NCI-H1930 (cell line): Measurements from ENCODE around the gene MEIOB.
"Not testable (repeated sequence)": the region's sequence is repeated elsewhere in the genome, so short reads cannot be mapped to it uniquely, and the experiment has no call there.

Source experiments
- DNase-seq, 2 experiments: peaks; one replicate each; lab custom pipeline; 2025; lab: John Stamatoyannopoulos, UW

MEIOB gene

DNA sequence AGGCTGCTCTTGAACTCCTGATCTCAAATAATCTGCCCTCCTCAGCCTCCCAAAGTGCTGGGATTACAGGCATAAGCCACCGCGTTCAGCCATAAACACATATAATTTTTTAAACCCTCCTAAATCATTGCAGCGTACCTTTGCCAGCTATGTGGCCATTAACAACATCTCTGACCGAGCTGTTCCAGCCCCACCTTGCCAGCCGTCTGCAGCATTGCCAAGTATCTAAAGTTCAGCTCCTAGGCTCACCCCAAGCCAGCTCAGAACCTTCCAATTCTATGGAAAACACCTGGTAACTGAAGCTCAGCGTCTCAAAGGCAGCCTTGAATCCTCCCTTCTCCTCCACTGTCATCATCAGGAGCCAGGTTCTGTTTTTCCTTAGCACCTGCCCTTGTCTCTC, 5.1 kb upstream of the MEIOB start:
- DNase-seq: no peak

DNA sequence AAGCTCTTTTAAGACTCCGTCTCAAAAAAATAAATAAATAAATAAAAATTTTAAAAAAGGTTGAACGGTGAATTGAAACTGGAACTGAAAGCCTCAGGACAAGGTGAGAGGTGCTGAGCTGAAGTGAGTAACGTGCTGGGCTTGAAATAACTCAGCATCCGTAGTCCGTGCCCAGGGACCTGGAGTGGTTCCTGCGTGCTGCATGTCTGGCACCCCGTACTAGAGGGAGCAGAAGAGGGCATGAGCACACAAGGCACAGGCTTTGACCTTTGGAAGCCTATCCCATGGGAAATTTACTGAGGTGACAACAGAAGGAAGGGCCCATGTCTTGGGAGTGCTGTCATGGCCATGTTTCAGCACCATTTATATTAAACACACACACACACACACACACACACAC, 4.5 kb upstream of the MEIOB start:
- no peak for DNase-seq

DNA sequence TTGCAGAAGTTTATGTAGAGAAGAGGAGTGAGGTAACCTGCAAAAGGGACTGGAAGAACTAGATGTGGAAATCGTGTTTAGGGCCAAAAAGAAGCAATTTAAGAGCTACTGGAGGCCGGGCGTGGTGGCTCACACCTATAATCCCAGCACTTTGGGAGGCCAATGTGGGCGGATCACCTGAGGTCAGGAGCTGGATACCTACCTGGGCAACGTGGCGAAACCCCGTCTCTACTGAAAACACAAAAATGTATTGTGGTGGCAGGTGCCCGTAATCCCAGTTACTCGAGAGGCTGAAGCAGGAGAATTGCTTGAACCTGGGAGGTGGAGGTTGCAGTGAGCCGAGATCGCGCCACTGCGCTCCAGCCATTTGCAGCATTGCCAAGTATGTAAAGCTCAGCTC, 4.1 kb upstream of the MEIOB start:
- DNase-seq: not testable (repeated sequence)

- no peak for DNase-seq
Measured at GRCh38 chr16:1874854-1875253, 2.9 kb upstream of the MEIOB start.

GRCh38 chr16:1870365-1871082, 1.4 kb downstream of the MEIOB start:
- DNase-seq: peak in 1 of 2 experiments; percentile 56

- no peak for DNase-seq
Measured at GRCh38 chr16:1865902-1866690, 5.9 kb downstream of the MEIOB start.

DNA sequence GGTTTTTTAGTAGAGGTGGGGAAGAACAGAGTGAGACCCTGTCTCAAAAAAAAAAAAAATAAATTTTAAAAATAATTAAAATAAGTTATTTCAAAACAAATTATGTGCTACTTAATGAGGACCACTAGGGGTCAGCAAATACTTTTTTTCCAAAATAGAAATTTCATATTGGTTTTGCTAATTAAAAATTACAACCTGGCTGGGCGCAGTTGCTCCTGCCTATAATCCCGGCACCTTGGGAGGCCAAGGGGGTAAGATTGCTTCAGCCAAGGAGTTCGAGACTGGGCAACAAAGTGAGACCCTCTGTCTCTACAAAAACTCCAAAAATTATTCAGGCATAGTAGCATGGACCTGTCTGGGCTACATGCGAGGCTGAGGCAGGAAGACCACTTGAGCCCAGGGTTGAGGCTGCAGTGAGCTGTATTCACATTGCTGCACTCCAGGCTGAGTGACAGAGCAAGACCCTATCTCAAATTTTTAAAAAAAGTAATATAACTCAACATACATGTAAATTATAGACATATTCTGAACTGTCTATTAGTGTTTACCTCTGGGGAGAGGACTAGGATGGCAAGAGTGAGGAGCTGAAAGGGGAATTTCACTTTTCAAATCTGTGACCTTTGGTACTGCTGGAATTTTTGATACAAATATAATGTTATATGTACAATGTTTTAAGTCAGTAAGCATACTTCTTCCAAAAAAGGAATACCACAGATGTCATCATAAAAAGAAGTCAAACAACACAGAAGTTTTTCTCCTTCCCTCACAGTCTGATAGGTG, 8.1 kb downstream of the MEIOB start:
- DNase-seq: no peak

GRCh38 chr16:1862394-1862793, 9.6 kb downstream of the MEIOB start:
- DNase-seq: no peak

GRCh38 chr16:1861730-1862129, 10.2 kb downstream of the MEIOB start:
- no peak for DNase-seq

- DNase-seq: no peak
Measured at GRCh38 chr16:1859650-1860049, 12.3 kb downstream of the MEIOB start.

GRCh38 chr16:1858189-1858865, 13.6 kb downstream of the MEIOB start:
- DNase-seq: no peak

GRCh38 chr16:1857433-1858097, 14.4 kb downstream of the MEIOB start:
- no peak for DNase-seq

GRCh38 chr16:1851793-1852192, 20.2 kb downstream of the MEIOB start:
- DNase-seq: no peak

DNA sequence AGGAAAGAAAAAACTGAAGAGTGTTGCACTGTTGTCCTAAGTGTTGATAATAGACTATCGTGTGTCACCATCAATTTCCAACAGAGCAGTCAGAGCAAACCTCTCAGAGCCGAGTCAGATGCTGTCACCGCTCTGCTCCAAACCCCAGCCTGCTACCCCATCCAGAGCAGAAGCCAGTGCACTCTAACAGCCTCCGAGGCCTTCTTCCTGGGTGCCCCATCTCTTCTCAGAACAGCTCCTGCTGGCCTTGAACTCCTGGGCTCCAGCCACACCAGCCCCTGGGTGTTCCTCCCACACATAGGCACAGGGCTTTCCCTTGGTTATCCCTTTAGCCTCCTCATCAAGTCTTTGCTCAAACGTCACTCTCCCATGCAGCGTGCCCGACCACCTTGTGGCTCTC, 21.0 kb downstream of the MEIOB start:
- DNase-seq: no peak

GRCh38 chr16:1846416-1846815, 25.5 kb downstream of the MEIOB start:
- no peak for DNase-seq

- DNase-seq: no peak
Measured at GRCh38 chr16:1845985-1846384, 26.0 kb downstream of the MEIOB start.

GRCh38 chr16:1839554-1839953, 32.4 kb downstream of the MEIOB start:
- DNase-seq: peak in 1 of 2 experiments; percentile 22

- no peak for DNase-seq
Measured at GRCh38 chr16:1834096-1834495, 37.9 kb downstream of the MEIOB start.

- no peak for DNase-seq
Measured at GRCh38 chr16:1832838-1833454, 39.0 kb downstream of the MEIOB start.

DNA sequence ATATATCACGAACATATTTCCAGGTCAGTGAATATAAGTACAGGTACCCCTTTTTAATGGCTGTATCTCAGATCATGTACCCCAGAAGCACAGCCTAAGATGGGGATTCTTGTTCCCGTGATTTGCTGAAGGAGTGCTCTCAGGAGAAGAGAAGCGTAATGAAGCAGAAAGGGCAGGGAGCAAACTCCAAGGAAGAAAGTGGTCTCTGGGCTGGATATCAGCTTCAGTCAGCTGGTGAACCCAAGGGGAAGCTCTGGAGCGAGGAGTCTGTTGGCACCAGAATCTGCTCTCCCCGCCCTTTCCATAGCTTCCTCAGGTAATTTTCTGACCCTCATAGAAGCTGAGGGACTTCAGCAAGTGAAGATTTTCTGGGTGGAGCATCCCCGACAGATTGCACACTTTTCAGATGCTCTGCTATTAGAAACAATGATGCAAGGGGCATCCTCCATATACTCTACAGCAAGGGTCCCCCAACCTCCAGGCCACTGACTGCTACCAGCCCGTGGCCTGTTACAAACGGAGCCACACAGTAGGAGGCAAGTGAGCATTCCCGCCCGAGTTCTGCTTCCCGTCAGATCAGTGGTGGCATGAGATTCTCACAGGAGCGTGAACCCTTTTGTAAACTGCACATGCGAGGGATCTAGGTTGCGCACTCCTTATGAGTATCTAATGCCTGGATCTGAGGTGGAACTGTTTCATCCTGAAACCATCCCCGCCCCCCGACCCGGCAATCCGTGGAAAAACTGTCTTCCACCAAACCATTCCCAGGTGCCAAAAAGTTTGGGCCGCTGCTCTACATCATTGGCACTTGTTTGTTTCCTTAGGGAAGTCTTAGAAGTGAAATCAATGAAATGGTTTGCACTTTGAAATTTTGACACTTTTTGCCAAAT, 40.5 kb downstream of the MEIOB start:
- no peak for DNase-seq
